PC-3 (cell line): ENCODE measurements around the gene STPG4. TPM values are rescaled to one million over a fixed set of nuclear protein-coding genes. Genes with fewer than 3 reads are reported as not detected.

ENCODE experiments used
- ATAC-seq: fragments of 200-7000 bp; cut with Tn5 transposase; 2 replicates; pipeline ENCODE4 v1.9.1; 2020; ENCODE audit warnings: mild to moderate bottlenecking, moderate library complexity
- BruUV-seq: library from RNA; stranded (reverse); fragments of 400-500 nt; replicated peaks from 2 replicates; lab custom pipeline; 2021; lab: Mats Ljungman, UMichigan
- CTCF ChIA-PET: fragments of 300-600 bp; sonication (Branson Sonifier 250); formaldehyde crosslinking; loops from one replicate; lab custom pipeline; 2022; ENCODE audit warnings: antibody characterized with exemption; lab: Charles Lee
- POLR2A ChIA-PET: fragments of 300-600 bp; sonication (Branson Sonifier 250); formaldehyde crosslinking; loops from one replicate; lab custom pipeline; 2022; ENCODE audit warnings: antibody characterized with exemption; ENCODE audit not compliant: unreplicated experiment; lab: Charles Lee
- DNase-seq: peaks from one replicate; pipeline ENCODE4 v3.0.0-alpha.2; 2015
- H2AFZ ChIP-seq: fragments of 300-600 bp; sonication (generic); 2 replicates; pipeline ENCODE4 v1.6.0; 2016; ENCODE audit warnings: antibody characterized with exemption, low read length
- H3F3A ChIP-seq: fragments of 300-600 bp; sonication (generic); one replicate; pipeline ENCODE4 v1.6.0; 2017; ENCODE audit warnings: antibody characterized with exemption, low read length, control low read depth, mild to moderate bottlenecking; ENCODE audit not compliant: unreplicated experiment
- H3K27ac ChIP-seq: fragments of 300-600 bp; sonication (generic); 2 replicates; pipeline ENCODE4 v1.5.1; 2016; ENCODE audit warnings: mild to moderate bottlenecking, low read length
- H3K27me3 ChIP-seq: fragments of 300-600 bp; sonication (generic); 2 replicates; pipeline ENCODE4 v1.6.1; 2016; ENCODE audit warnings: low read length, mixed read lengths
- H3K36me3 ChIP-seq: fragments of 300-600 bp; sonication (generic); 2 replicates; pipeline ENCODE4 v1.6.1; 2016; ENCODE audit warnings: low read depth, mixed run types, low read length, mixed read lengths
- H3K4me1 ChIP-seq: fragments of 300-600 bp; sonication (generic); 2 replicates; pipeline ENCODE4 v1.5.1; 2016; ENCODE audit warnings: low read length; ENCODE audit not compliant: insufficient read depth
- H3K4me2 ChIP-seq: fragments of 300-600 bp; sonication (generic); 2 replicates; pipeline ENCODE4 v1.6.0; 2016; ENCODE audit warnings: low read length
- H3K4me3 ChIP-seq: fragments of 300-600 bp; sonication (generic); 2 replicates; pipeline ENCODE4 v1.5.1; 2016; ENCODE audit warnings: mild to moderate bottlenecking, low read length, mixed read lengths
- H3K79me2 ChIP-seq: fragments of 300-600 bp; sonication (generic); 2 replicates; pipeline ENCODE4 v1.6.1; 2017; ENCODE audit warnings: low read length, mixed read lengths
- H3K9ac ChIP-seq: fragments of 300-600 bp; sonication (generic); 2 replicates; pipeline ENCODE4 v1.6.0; 2016; ENCODE audit warnings: mild to moderate bottlenecking, low read length
- H3K9me2 ChIP-seq: fragments of 300-600 bp; sonication (generic); replicated peaks from 2 replicates; pipeline ENCODE4 v1.6.1; 2016; ENCODE audit warnings: mixed run types, low read length, mixed read lengths
- H3K9me3 ChIP-seq: fragments of 300-600 bp; sonication (generic); 2 replicates; pipeline ENCODE4 v1.6.1; 2016; ENCODE audit warnings: low read length, mixed read lengths
- H4K20me1 ChIP-seq: fragments of 300-600 bp; sonication (generic); 2 replicates; pipeline ENCODE4 v1.6.1; 2016; ENCODE audit warnings: low read length, mixed read lengths
- CTCF ChIP-seq: fragments of 300-600 bp; sonication (generic); conservative IDR thresholded peaks from 2 replicates; pipeline ENCODE4 v1.5.1; 2017; ENCODE audit warnings: antibody characterized with exemption, low read depth, mild to moderate bottlenecking, low read length
- EZH2 ChIP-seq: fragments of 300-600 bp; sonication (generic); IDR thresholded peaks from one replicate; pipeline ENCODE4 v1.6.1; 2017; ENCODE audit warnings: antibody characterized with exemption, mild to moderate bottlenecking, low read length; ENCODE audit not compliant: unreplicated experiment
- EZH2phosphoT487 ChIP-seq: fragments of 300-600 bp; sonication (generic); IDR thresholded peaks from 2 replicates; pipeline ENCODE4 v1.6.1; 2018; ENCODE audit warnings: mild to moderate bottlenecking, antibody characterized with exemption, low read length, borderline replicate concordance
- intact Hi-C: fragments of 100-400 bp; cut with micrococcal nuclease; formaldehyde crosslinking; loops from 2 replicates; pipeline ENCODE4 v1.9.0; 2023
- total RNA-seq: library from RNA; depleted of rRNA; stranded (reverse); fragments of >200 nt; gene quantifications from 2 replicates; pipeline ENCODE4 v1.2.3, GENCODE V29; 2014

Gene STPG4
- total RNA-seq, 1 experiment from 2014 or later, result 2.4 TPM

- Histone ChIP-seq H3K27me3 (no peaks in the 10 kb centered on the region), H3K4me3 (peak overlapping the region; percentile 15; the same call in 1 of the 2 replicates), H3K9me2 (no peaks in the 10 kb centered on the region), H3K4me2 (peak overlapping the region; percentile 80), H3F3A (peaks cover 21% of the 10 kb centered on the region), H3K36me3 (no peaks in the 10 kb centered on the region), H3K9me3 (no peaks in the 10 kb centered on the region), H3K4me1 (peaks cover 62% of the 10 kb centered on the region), H3K79me2 (peaks cover 11% of the 10 kb centered on the region; the same call in 1 of the 2 replicates), H3K27ac (peak overlapping the region; percentile 83), H2AFZ (no peak overlapping the region), H3K9ac (0 out of 2 replicates have a peak overlapping the region, but pooled peaks have one; percentile 1), H4K20me1 (no peaks in the 10 kb centered on the region)
- ChIA-PET POLR2A (no interaction called here), CTCF (no interaction called here)
- TF ChIP-seq CTCF, result no peak
- no peak for TF ChIP-seq EZH2phosphoT487
- no peak for TF ChIP-seq EZH2
- DNase-seq, result peak; percentile 81
- peak; percentile 25 for ATAC-seq
- intact Hi-C loops, result no loop called here
- no TSS peak for BruUV-seq
Observed at GRCh38 chr2:47190188-47190881, 35.2 kb upstream of the STPG4 start.

GRCh38 chr2:47189635-47190034, 34.5 kb upstream of the STPG4 start:
- H3K9ac ChIP-seq, result 0 out of 2 replicates have a peak overlapping the region, but pooled peaks have one; percentile 1
- H3K4me3 ChIP-seq, result peak overlapping the region; percentile 15; the same call in 1 of the 2 replicates
- H3K9me3 ChIP-seq, result no peaks in the 10 kb centered on the region
- H2AFZ ChIP-seq, result no peak overlapping the region
- peaks cover 9% of the 10 kb centered on the region; the same call in 1 of the 2 replicates for H3K79me2 ChIP-seq
- peak overlapping the region; percentile 83 for H3K27ac ChIP-seq
- ChIA-PET CTCF (no interaction called here), POLR2A (interaction anchor here (0.5 to 0.6 kb wide), 2 partner anchors 17 to 135 kb away, joined by 4 to 5 read pairs; no protein-coding TSS in a partner anchor)
- TF ChIP-seq CTCF, result no peak
- no peak for TF ChIP-seq EZH2
- TF ChIP-seq EZH2phosphoT487, result no peak
- peaks cover 21% of the 10 kb centered on the region for H3F3A ChIP-seq
- no TSS peak for BruUV-seq
- DNase-seq (peak; percentile 95), ATAC-seq (peak; percentile 39)
- H3K27me3 ChIP-seq, result no peaks in the 10 kb centered on the region
- peak overlapping the region; percentile 80 for H3K4me2 ChIP-seq
- H4K20me1 ChIP-seq, result no peaks in the 10 kb centered on the region
- H3K9me2 ChIP-seq, result no peaks in the 10 kb centered on the region
- H3K36me3 ChIP-seq, result no peaks in the 10 kb centered on the region
- H3K4me1 ChIP-seq, result peaks cover 56% of the 10 kb centered on the region
- intact Hi-C loops, result no loop called here

- H3K9me2 ChIP-seq, result no peaks in the 10 kb centered on the region
- CTCF ChIA-PET, result interaction anchor here (0.8 kb wide), 1 partner anchor 84 kb away, joined by 3 read pairs; no protein-coding TSS in a partner anchor
- intact Hi-C loops, result no loop called here
- POLR2A ChIA-PET, result no interaction called here
- no TSS peak for BruUV-seq
- H2AFZ ChIP-seq, result no peak overlapping the region
- no peak overlapping the region for H3K4me2 ChIP-seq
- no peak for TF ChIP-seq CTCF
- no peak for TF ChIP-seq EZH2phosphoT487
- TF ChIP-seq EZH2, result no peak
- no peaks in the 10 kb centered on the region for H3K27me3 ChIP-seq
- peaks cover 13% of the 10 kb centered on the region for H3F3A ChIP-seq
- peaks cover 31% of the 10 kb centered on the region for H3K4me1 ChIP-seq
- no peaks in the 10 kb centered on the region for H3K36me3 ChIP-seq
- DNase-seq (no peak), ATAC-seq (no peak)
- H3K27ac ChIP-seq, result no peak overlapping the region
- no peaks in the 10 kb centered on the region for H4K20me1 ChIP-seq
- no peak overlapping the region for H3K9ac ChIP-seq
- no peaks in the 10 kb centered on the region for H3K79me2 ChIP-seq
- H3K9me3 ChIP-seq, result no peaks in the 10 kb centered on the region
- no peak overlapping the region for H3K4me3 ChIP-seq
Observed at GRCh38 chr2:47187069-47187468, 32.0 kb upstream of the STPG4 start.
